DOHH2 (cell line): ENCODE results near the gene PAQR4.

Source experiments
- H3F3A ChIP-seq: fragments of 200-600 bp; sonication (generic), shearing (Covaris generic); 2 replicates; pipeline ENCODE4 v1.6.0; 2016; ENCODE audit warnings: antibody characterized with exemption, mild to moderate bottlenecking; ENCODE audit not compliant: control insufficient read depth, insufficient read depth
- H3K27ac ChIP-seq: fragments of 200-600 bp; sonication (generic); 2 replicates; pipeline ENCODE4 v1.5.1; 2014; ENCODE audit warnings: low read depth, mild to moderate bottlenecking, low read length, moderate library complexity
- H3K27me3 ChIP-seq: fragments of 200-600 bp; sonication (generic); 2 replicates; pipeline ENCODE4 v1.6.1; 2014; ENCODE audit warnings: mild to moderate bottlenecking, low read length, mixed read lengths; ENCODE audit not compliant: control insufficient read depth
- H3K36me3 ChIP-seq: fragments of 200-600 bp; sonication (generic); 2 replicates; pipeline ENCODE4 v1.6.1; 2014; ENCODE audit warnings: mild to moderate bottlenecking, low read length, moderate library complexity, mixed read lengths; ENCODE audit not compliant: control insufficient read depth
- H3K4me1 ChIP-seq: fragments of 200-600 bp; sonication (generic); 2 replicates; pipeline ENCODE4 v1.6.1; 2014; ENCODE audit warnings: mild to moderate bottlenecking, low read length, mixed read lengths; ENCODE audit not compliant: control insufficient read depth
- H3K4me2 ChIP-seq: fragments of 200-600 bp; sonication (generic); 2 replicates; pipeline ENCODE4 v1.6.0; 2014; ENCODE audit warnings: mild to moderate bottlenecking, low read length, moderate library complexity
- H3K4me3 ChIP-seq: fragments of 200-600 bp; sonication (generic); 2 replicates; pipeline ENCODE4 v1.5.1; 2014; ENCODE audit warnings: mild to moderate bottlenecking, low read length, mixed read lengths
- H3K79me2 ChIP-seq: fragments of 200-600 bp; sonication (generic); 2 replicates; pipeline ENCODE4 v1.6.1; 2014; ENCODE audit warnings: mild to moderate bottlenecking, low read length, mixed read lengths; ENCODE audit not compliant: control insufficient read depth
- H3K9me2 ChIP-seq: fragments of 200-600 bp; sonication (generic); replicated peaks from 2 replicates; pipeline ENCODE4 v1.6.1; 2014; ENCODE audit warnings: mild to moderate bottlenecking, low read length, mixed read lengths; ENCODE audit not compliant: control insufficient read depth
- H3K9me3 ChIP-seq: fragments of 200-600 bp; sonication (generic); 2 replicates; pipeline ENCODE4 v1.6.1; 2014; ENCODE audit warnings: antibody characterized with exemption, low read length, mixed read lengths; ENCODE audit not compliant: control insufficient read depth, insufficient read depth
- H4K20me1 ChIP-seq: fragments of 200-600 bp; sonication (generic); 2 replicates; pipeline ENCODE4 v1.6.0; 2014; ENCODE audit warnings: low read depth, mild to moderate bottlenecking, antibody characterized with exemption, low read length, moderate library complexity; ENCODE audit not compliant: control insufficient read depth, insufficient read depth
- EZH2phosphoT487 ChIP-seq: fragments of 200-600 bp; sonication (generic); IDR thresholded peaks from 2 replicates; pipeline ENCODE4 v1.6.1; 2017; ENCODE audit warnings: borderline replicate concordance, mild to moderate bottlenecking, antibody characterized with exemption, low read length, moderate library complexity, mixed read lengths
- TF ChIP-seq, protein P1 (sequence below): fragments of 200-600 bp; sonication (generic); IDR thresholded peaks from one replicate; pipeline ENCODE4 v1.5.1; 2014; ENCODE audit warnings: antibody characterized with exemption, mild to moderate bottlenecking, low read depth, low read length; ENCODE audit not compliant: poor library complexity, severe bottlenecking

Gene PAQR4

DNA sequence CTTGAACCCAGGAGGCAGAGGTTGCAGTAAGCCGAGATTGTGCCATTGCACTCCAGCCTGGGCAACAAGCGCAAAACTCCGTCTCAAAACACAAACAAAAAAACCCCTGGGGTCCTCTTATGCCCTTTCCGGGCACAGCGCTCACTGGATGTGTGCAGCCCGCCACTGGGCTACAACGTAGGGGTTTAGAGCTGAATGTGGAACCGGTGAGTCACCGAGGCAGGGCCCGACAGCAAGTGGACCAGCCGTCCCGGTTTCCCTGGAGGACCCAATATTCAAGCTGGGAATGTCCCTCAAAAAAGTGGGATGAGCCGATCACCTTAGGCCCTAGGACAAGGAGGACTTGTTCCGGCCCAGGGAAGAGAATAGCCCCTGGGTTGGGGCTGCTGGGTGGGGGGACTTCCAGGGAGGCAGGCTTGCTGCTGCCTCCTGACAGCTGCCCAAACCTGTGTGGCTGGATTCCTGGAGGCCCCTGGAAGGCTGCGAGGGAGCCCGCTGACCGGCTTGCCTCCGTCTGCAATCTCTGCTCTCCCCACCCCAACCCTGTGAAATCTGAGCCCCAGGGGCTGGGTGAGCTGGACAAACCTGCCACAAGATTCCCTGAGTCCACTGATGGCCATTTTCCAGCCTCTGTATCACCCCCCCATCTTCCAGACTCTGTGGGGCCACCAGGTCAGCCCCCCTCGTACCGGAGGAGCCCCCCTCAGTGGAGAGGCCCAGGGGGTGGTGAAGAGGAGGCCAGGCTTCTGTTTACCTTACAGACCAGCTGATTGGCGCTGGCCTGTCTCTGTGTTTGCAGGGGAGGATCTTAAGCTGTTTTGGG is 40.6 kb downstream of the PAQR4 start:
- H3K36me3 ChIP-seq: no peaks in the 10 kb centered on the region
- no peaks in the 10 kb centered on the region for H3F3A ChIP-seq
- no peaks in the 10 kb centered on the region for H4K20me1 ChIP-seq
- no peak overlapping the region for H3K4me2 ChIP-seq
- peaks cover 47% of the 10 kb centered on the region for H3K27me3 ChIP-seq
- peaks cover 20% of the 10 kb centered on the region for H3K4me1 ChIP-seq
- H3K27ac ChIP-seq: no peak overlapping the region
- no peak for TF ChIP-seq EZH2phosphoT487
- TF ChIP-seq, protein P1, sequence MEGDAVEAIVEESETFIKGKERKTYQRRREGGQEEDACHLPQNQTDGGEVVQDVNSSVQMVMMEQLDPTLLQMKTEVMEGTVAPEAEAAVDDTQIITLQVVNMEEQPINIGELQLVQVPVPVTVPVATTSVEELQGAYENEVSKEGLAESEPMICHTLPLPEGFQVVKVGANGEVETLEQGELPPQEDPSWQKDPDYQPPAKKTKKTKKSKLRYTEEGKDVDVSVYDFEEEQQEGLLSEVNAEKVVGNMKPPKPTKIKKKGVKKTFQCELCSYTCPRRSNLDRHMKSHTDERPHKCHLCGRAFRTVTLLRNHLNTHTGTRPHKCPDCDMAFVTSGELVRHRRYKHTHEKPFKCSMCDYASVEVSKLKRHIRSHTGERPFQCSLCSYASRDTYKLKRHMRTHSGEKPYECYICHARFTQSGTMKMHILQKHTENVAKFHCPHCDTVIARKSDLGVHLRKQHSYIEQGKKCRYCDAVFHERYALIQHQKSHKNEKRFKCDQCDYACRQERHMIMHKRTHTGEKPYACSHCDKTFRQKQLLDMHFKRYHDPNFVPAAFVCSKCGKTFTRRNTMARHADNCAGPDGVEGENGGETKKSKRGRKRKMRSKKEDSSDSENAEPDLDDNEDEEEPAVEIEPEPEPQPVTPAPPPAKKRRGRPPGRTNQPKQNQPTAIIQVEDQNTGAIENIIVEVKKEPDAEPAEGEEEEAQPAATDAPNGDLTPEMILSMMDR: no peak
- no peaks in the 10 kb centered on the region for H3K9me2 ChIP-seq
- no peaks in the 10 kb centered on the region for H3K9me3 ChIP-seq
- no peak overlapping the region for H3K4me3 ChIP-seq
- no peaks in the 10 kb centered on the region for H3K79me2 ChIP-seq

- H3K4me2 ChIP-seq: no peak overlapping the region
- no peaks in the 10 kb centered on the region for H4K20me1 ChIP-seq
- no peaks in the 10 kb centered on the region for H3F3A ChIP-seq
- no peaks in the 10 kb centered on the region for H3K9me3 ChIP-seq
- H3K27me3 ChIP-seq: peaks cover 43% of the 10 kb centered on the region
- no peak overlapping the region for H3K4me3 ChIP-seq
- H3K27ac ChIP-seq: no peak overlapping the region
- peaks cover 17% of the 10 kb centered on the region for H3K4me1 ChIP-seq
- no peaks in the 10 kb centered on the region for H3K79me2 ChIP-seq
- H3K9me2 ChIP-seq: no peaks in the 10 kb centered on the region
- H3K36me3 ChIP-seq: no peaks in the 10 kb centered on the region
- no peak for TF ChIP-seq EZH2phosphoT487
- TF ChIP-seq, protein P1: no peak
Observed at GRCh38 chr16:3010510-3010909, 41.4 kb downstream of the PAQR4 start.

DNA sequence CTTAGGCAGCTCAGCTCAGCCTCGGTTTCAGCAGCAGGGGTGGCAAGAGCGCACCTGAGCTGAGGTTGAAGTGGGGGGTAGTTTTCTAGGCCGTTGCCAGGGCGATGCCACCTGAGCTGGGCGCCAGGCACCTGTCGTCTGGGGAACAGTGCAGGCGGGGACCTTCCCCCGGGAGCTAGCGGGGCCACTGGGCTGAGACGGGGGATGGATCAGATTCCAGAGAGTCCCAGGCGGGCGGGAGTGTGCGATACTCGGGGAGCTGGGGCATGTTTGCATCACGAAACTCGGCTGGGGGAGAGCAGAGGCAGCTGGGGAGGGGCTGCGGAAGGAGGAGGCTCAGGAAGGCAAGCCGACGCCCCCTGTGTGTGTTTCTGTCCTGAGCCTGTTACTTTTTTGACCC is 43.1 kb downstream of the PAQR4 start:
- Histone ChIP-seq H3K27ac (no peak overlapping the region), H3K4me2 (no peak overlapping the region), H3K27me3 (peaks cover 34% of the 10 kb centered on the region), H3K9me3 (no peaks in the 10 kb centered on the region), H3K79me2 (no peaks in the 10 kb centered on the region), H3K36me3 (no peaks in the 10 kb centered on the region), H3K9me2 (no peaks in the 10 kb centered on the region), H3F3A (no peaks in the 10 kb centered on the region), H3K4me3 (no peak overlapping the region), H3K4me1 (peaks cover 14% of the 10 kb centered on the region), H4K20me1 (no peaks in the 10 kb centered on the region)
- TF ChIP-seq, protein P1: no peak
- no peak for TF ChIP-seq EZH2phosphoT487
